ENCODE measurements around the gene RGL1.

Gene RGL1

DNA sequence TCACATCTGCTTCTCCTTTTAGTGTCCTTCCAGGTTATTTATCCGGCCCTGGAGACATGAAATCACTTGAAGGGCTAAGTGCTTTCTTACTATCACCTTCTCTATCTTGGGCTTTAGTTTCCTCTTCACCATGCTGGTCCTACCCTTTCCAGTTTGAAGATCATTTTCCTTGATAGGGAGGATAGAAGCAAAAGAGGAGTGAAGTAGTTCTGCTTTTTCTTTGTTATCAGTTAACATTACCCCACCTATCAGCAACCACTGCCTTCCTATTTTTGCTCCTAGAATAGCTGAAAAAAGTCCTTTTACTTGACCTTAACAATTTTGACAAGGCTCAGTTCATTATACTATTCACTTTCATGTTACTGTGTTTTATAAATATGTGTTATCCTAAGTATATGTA is 19.4 kb downstream of the RGL1 start:
- DNase-seq, result no peak

- DNase-seq, result no peak
Observed at GRCh38 chr1:183827801-183828200, 22.9 kb downstream of the RGL1 start.

DNA sequence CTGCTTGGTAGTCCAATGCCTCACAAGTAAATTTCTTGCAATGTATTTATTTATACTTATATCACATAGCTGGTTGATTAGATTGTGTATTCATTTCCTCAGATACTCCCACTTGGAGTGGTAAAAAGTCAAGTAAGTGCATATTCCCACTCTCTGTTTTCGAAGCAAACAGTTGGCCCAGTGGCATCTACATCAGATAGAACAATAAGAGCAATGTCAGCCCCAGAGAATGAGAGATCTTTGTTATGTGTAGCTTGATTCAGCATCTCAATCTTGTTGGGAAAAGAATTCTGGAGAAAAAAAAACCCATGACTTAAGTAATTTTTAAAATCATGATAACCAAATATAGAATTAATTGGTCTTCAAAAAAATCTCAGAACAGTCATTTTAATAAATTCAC is 25.5 kb downstream of the RGL1 start:
- DNase-seq, result no peak

DNA sequence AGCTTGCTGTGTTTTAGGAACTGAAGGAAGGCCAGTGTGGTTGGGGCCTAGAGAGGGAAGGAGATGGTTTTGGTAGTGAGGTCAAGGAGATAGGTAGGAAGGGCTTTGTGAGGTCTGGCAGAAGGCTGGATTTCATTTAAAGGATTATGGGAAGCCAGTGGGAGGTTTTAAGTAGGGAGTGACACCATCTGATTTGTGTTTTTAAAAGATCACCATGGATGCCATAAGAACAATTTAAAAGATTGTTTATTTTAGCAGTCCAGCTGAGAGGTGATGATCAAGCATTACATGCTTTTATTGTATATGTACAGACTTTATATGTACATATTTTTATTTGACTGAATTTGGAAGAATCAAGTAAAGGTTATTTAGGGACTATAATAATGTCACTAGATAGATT is 26.4 kb downstream of the RGL1 start:
- DNase-seq, result no peak

GRCh38 chr1:183832459-183832858 is 27.5 kb downstream of the RGL1 start:
- no peak for DNase-seq

GRCh38 chr1:183834568-183834967 is 29.6 kb downstream of the RGL1 start:
- DNase-seq, result no peak

DNA sequence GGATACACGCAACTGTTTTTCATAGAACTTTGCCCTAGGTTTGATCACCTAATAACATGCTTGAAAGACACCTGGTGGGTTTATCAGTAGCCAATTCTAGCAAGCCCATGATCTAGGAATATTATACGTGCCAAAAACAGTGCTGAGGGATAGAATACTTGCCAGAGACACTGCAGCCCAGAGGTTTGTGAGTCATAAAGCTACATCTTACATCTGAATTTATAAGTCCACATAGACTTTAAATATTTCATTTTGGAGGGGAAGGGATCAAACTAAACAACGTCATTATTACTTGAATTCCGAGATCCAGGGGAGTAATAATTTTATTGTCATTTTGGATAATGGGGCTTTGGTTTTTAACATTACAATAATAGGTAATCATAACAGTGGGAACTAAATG is 31.7 kb downstream of the RGL1 start:
- no peak for DNase-seq

- DNase-seq, result no peak
Observed at GRCh38 chr1:183837062-183837461, 32.1 kb downstream of the RGL1 start.

DNA sequence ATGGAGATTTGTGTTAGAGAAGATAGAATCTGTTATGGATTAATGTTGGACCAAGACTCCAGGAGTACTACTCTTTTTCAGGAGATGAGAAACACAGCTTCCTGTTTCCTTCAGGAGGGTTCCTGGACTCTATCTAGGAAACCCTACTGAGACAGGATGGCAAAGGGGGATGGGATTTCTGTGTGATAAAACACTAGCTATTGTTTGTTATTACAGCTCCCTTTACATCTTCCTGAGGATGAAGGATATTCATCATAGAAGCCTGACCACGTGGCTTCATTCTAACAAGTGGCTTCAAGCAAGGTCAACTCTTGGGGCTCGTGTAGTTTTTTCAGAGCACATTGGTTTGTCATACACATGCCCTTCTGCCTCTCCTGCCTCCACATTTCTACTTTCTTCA is 33.3 kb downstream of the RGL1 start:
- DNase-seq, result no peak

DNA sequence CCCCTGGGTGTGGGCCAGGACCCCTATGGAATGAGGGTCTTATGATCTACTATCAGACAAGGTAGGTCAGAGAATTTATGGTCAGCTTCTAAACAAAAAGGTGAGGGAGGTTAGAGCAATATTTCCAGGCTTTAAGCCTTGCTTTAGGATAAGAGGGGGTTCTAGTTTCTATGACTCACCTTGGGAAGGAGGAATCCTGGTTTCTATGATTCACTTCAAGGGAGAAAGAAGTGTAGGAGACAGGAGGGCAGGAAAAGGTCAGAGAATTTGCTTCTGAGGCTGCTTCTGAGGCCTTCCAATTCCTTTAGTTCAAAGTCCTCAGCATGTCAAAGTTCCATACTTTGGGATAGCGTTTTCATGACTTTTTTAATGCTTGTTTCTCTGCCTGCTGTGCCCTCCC is 35.2 kb downstream of the RGL1 start:
- no peak for DNase-seq

DNA sequence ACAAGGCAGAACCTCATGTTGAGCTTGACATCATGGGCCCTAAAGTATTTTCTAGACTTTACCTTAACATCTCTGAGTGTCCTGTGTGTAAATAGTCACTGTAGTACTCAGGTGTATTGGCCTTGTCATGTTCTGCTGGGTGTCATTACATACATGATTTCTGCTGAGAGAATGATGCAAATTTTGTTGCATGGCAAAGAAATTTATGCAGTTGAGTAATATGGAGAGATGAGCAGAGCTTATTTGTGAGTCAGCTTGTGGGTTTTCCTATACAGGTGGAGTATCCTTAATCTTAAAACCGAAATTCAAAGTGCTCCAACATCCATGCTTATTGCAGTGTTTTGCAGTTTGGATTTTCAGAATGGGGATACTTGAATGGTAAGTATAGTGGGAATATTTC is 36.6 kb downstream of the RGL1 start:
- no peak for DNase-seq

- no peak for DNase-seq
Observed at GRCh38 chr1:183841950-183842794, 37.3 kb downstream of the RGL1 start.

DNA sequence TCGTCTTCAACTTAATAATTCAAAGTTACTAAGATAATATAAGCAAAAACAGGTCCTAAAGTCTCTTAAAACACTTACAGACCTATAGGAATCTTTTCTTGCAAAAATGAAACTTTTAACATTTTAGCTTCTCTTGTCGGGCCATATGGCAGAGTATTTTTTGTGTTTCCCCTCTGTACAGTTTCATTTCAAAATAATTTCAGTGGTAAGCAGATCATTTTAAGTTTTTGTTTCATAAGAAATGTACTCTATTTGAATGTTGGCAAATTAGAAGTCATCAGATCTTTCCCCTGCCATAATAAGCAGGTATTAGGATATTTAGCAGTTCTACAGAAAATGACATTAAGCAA is 37.9 kb downstream of the RGL1 start:
- no peak for DNase-seq

GRCh38 chr1:183844806-183845205 is 39.9 kb downstream of the RGL1 start:
- DNase-seq, result no peak

- no peak for DNase-seq
Observed at GRCh38 chr1:183845681-183846080, 40.8 kb downstream of the RGL1 start.

DNA sequence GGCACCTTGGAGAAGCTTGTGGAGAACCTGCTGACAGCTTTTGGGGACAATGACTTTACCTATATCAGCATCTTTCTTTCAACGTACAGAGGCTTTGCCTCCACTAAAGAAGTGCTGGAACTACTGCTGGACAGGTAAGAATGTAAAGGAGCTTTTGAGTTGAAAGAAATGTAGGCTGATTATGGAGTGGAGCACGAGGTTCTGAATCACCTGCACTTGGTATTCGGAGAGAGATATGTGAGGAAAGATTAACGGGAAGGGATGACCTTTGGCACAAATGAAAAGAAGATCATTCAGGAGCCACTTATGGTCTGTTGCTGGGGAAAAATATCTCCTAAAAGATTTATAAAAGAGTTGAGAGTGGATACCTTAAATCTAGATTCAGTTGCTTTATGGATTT is 42.7 kb downstream of the RGL1 start:
- no peak for DNase-seq

GRCh38 chr1:183850852-183851251 is 45.9 kb downstream of the RGL1 start:
- no peak for DNase-seq

DNA sequence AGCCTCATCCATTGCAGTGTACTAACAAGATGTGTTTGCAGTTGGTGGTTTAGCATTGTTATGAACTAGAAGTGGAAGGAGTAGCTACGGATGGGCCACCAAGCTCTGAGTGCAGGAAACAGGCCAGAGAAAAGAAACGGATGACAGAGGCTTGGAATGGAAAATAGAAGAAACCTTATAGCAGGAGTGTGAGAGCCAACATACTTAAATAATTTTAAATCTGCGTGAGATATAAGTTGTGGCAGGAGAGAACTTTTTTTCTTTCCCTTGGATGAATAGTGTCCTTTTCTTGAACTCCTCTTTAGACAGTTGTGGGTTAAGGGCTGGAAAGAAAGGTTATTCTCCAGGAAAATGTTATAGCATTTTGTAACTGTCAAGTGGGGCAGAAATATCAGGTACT is 54.2 kb downstream of the RGL1 start:
- no peak for DNase-seq

- no peak for DNase-seq
Observed at GRCh38 chr1:183859831-183860230, 54.9 kb downstream of the RGL1 start.

DNA sequence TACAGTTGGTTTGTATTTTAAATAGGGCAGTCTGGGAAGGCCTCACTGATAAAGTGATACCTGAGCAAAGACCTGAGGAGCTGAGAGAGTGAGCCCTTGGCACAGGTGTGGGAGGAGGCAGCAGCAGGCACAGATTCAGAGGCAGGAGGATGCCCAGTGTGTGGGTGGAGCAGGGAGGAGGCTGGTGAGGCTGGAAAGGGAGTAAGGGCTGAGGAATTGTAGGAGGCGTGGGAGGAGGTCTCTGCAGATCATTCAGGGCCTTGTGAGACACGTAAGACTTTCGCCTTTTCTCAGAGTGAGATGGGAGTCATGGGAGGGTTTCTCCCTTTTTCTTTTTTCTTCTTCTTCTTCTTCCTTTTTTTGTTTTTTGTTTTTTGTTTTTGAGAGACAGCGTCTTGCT is 58.0 kb downstream of the RGL1 start:
- no peak for DNase-seq

GRCh38 chr1:183863852-183864251 is 58.9 kb downstream of the RGL1 start:
- DNase-seq, result no peak

DNA sequence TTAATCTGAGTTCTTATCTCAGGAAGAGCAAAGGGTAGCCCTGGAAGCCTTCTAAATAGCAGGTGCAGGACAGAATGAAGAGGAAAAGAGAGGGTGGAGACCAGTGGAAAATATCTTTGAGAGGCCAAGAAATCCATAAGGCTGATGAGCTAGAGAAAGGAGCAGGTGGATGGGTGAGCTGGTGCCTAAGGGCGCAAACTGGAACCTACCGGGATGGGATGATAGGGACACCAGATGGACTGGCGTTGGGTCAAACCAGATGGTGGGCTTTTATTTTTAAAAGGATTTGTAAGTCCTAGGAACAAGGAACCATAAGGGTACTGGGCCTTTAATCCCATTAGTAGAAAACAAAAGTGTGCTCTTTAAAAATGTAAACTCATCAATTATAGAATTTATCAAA is 59.7 kb downstream of the RGL1 start:
- DNase-seq, result no peak

GRCh38 chr1:183869230-183869629 is 64.3 kb downstream of the RGL1 start:
- DNase-seq, result no peak

GRCh38 chr1:183869664-183870063 is 64.7 kb downstream of the RGL1 start:
- no peak for DNase-seq

DNA sequence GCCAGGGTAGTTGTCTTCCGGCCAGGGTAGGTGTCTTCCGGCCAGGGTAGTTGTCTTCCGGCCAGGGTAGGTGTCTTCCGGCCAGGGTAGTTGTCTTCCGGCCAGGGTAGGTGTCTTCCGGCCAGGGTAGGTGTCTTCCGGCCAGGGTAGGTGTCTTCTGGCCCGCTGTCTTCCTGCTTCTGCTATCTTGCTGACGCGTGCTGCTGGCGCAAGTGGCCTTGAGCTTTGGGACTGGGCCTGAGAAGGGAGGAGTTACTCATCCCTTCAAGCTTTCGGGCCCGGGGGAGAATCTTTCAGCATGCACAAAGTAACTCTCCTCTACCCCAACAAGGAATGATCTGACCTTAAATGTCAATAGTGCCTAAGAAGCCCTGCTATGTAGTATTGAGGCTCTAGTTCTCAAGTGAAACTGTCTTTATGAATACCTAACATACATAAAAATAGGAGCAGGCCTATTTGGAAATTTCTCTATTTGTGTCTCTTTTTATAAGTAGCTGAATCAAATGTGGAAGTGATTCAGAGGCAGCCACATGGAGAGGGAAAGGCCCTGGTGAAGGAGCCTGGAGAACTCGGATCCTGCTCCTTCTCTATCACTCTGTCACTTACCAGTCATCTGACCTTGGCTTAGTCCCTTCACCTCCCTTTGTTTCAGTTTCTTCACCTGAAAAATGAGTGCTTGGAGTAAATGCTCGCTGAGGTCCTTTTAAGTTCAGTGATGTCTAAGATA is 65.6 kb downstream of the RGL1 start:
- no peak for DNase-seq
